ENCODE measurements around the gene FER1L5. TPM values are rescaled to one million over a fixed set of nuclear protein-coding genes. Genes with fewer than 3 reads are reported as not detected.

Gene FER1L5
- total and polyA plus RNA-seq, 9 of the 15 experiments (the other 6 are each of a cell fraction or from before 2014, with no cell fraction given), result 0.01 TPM; not detected in 6

DNA sequence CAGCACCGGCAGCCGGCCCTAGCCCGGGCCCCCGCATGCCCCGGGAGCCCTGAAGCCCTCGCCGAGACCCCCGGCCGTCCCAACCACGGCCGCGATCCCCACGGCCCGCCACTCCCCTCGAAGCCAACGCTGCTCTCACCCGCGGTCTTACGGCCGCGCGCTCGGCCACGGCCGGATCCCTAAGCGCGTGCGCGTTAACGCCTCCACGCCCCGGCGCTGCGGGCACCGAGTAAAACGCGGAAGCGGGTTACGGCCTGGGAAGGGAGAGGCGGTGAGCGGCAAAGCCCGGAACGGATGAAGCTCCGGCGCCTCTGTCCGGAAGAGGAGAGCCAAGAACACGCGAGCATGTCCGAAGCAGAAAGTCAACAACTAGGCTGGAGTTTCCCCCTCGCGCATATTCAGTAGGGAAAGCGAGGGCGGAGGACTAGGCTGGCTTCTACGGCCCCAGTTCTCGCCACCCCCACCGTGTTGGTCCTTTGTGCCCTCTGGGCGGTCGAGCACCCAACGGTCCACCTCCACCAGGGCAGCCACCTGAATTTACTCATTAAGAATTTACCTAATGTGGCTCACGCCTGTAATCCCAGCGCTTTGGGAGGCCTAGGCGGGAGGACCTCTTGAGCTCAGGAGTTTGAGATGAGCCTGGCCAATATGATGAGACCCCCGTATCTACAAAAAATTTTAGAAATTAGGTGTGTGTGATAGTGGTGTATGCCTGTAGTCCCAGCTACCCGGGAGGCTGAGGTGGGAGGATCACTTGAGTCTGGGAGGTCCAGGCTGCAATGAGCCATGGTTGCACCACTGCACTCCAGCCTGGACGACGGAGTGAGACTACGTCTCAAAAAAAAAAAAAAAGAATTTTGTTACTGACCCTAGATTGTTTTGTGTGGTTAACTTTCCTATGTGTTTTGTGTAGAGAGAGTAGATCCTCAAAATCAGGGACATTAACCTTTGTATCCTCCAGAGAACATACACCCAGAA lies 4.1 kb upstream of the FER1L5 start, which contains the start of gene KANSL3 (continued):
- TF ChIP-seq, protein P1, sequence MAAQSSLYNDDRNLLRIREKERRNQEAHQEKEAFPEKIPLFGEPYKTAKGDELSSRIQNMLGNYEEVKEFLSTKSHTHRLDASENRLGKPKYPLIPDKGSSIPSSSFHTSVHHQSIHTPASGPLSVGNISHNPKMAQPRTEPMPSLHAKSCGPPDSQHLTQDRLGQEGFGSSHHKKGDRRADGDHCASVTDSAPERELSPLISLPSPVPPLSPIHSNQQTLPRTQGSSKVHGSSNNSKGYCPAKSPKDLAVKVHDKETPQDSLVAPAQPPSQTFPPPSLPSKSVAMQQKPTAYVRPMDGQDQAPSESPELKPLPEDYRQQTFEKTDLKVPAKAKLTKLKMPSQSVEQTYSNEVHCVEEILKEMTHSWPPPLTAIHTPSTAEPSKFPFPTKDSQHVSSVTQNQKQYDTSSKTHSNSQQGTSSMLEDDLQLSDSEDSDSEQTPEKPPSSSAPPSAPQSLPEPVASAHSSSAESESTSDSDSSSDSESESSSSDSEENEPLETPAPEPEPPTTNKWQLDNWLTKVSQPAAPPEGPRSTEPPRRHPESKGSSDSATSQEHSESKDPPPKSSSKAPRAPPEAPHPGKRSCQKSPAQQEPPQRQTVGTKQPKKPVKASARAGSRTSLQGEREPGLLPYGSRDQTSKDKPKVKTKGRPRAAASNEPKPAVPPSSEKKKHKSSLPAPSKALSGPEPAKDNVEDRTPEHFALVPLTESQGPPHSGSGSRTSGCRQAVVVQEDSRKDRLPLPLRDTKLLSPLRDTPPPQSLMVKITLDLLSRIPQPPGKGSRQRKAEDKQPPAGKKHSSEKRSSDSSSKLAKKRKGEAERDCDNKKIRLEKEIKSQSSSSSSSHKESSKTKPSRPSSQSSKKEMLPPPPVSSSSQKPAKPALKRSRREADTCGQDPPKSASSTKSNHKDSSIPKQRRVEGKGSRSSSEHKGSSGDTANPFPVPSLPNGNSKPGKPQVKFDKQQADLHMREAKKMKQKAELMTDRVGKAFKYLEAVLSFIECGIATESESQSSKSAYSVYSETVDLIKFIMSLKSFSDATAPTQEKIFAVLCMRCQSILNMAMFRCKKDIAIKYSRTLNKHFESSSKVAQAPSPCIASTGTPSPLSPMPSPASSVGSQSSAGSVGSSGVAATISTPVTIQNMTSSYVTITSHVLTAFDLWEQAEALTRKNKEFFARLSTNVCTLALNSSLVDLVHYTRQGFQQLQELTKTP (IDR thresholded peaks at IDR 0.05; ENCODE audit: low read depth in 1 of 2, partially characterized antibody in 2 of 2), result no peak
- TF ChIP-seq C11orf30 (IDR thresholded peaks at IDR 0.05; ENCODE audit: low read depth) (no peak), EP400 (IDR thresholded peaks at IDR 0.05) (peak; percentile 89), ZNF431 (CRISPR knock-in tag; IDR thresholded peaks at IDR 0.05) (0 out of 2 replicates have a peak, but pooled peaks have one; percentile 47), CCNT2 (IDR thresholded peaks at IDR 0.05; ENCODE audit: borderline replicate concordance, extremely low read depth, insufficient read length, low read depth, low read length) (peak; percentile 93), ZNF699 (CRISPR knock-in tag; IDR thresholded peaks at IDR 0.05; ENCODE audit: insufficient replicate concordance) (no peak), POLR2AphosphoS5 (IDR thresholded peaks at IDR 0.05; ENCODE audit: control insufficient read depth, insufficient read depth, low read depth, low read length) (peak; percentile 69; the same call in 1 of the 2 replicates), GATA2 (CRISPR knock-in tag; IDR thresholded peaks at IDR 0.05) (no peak)
- TF ChIP-seq, protein P2, sequence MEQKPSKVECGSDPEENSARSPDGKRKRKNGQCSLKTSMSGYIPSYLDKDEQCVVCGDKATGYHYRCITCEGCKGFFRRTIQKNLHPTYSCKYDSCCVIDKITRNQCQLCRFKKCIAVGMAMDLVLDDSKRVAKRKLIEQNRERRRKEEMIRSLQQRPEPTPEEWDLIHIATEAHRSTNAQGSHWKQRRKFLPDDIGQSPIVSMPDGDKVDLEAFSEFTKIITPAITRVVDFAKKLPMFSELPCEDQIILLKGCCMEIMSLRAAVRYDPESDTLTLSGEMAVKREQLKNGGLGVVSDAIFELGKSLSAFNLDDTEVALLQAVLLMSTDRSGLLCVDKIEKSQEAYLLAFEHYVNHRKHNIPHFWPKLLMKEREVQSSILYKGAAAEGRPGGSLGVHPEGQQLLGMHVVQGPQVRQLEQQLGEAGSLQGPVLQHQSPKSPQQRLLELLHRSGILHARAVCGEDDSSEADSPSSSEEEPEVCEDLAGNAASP (IDR thresholded peaks at IDR 0.05), result no peak
- TF ChIP-seq, protein P3, sequence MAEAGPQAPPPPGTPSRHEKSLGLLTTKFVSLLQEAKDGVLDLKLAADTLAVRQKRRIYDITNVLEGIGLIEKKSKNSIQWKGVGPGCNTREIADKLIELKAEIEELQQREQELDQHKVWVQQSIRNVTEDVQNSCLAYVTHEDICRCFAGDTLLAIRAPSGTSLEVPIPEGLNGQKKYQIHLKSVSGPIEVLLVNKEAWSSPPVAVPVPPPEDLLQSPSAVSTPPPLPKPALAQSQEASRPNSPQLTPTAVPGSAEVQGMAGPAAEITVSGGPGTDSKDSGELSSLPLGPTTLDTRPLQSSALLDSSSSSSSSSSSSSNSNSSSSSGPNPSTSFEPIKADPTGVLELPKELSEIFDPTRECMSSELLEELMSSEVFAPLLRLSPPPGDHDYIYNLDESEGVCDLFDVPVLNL (CRISPR knock-in tag; IDR thresholded peaks at IDR 0.05; ENCODE audit: low read depth), result peak; percentile 83
- TF ChIP-seq, protein P4, sequence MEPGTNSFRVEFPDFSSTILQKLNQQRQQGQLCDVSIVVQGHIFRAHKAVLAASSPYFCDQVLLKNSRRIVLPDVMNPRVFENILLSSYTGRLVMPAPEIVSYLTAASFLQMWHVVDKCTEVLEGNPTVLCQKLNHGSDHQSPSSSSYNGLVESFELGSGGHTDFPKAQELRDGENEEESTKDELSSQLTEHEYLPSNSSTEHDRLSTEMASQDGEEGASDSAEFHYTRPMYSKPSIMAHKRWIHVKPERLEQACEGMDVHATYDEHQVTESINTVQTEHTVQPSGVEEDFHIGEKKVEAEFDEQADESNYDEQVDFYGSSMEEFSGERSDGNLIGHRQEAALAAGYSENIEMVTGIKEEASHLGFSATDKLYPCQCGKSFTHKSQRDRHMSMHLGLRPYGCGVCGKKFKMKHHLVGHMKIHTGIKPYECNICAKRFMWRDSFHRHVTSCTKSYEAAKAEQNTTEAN (CRISPR knock-in tag; IDR thresholded peaks at IDR 0.05), result peak; percentile 78; the same call in 1 of the 2 replicates
- TF ChIP-seq, protein P5, sequence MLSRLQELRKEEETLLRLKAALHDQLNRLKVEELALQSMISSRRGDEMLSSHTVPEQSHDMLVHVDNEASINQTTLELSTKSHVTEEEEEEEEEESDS (CRISPR knock-in tag; IDR thresholded peaks at IDR 0.05), result no peak
- TF ChIP-seq, protein P6, sequence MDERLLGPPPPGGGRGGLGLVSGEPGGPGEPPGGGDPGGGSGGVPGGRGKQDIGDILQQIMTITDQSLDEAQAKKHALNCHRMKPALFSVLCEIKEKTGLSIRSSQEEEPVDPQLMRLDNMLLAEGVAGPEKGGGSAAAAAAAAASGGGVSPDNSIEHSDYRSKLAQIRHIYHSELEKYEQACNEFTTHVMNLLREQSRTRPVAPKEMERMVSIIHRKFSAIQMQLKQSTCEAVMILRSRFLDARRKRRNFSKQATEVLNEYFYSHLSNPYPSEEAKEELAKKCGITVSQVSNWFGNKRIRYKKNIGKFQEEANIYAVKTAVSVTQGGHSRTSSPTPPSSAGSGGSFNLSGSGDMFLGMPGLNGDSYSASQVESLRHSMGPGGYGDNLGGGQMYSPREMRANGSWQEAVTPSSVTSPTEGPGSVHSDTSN (CRISPR knock-in tag; IDR thresholded peaks at IDR 0.05; ENCODE audit: low read depth), result no peak
- TF ChIP-seq, protein P6 (tag; conservative IDR thresholded peaks at IDR 0.05; ENCODE audit: low read depth), result no peak
